BE2C (cell line): ENCODE data around the gene FOSL1.

Experiments
- DNase-seq: peaks from one replicate; pipeline ENCODE4 v3.0.0-alpha.2; 2020
- H3K27me3 ChIP-seq: fragments of 250-450 bp; sonication (Bioruptor Pico); 2 replicates; pipeline ENCODE4 v1.5.1; 2020; ENCODE audit warnings: mild to moderate bottlenecking
- H3K36me3 ChIP-seq: fragments of 250-450 bp; sonication (Bioruptor Pico); 2 replicates; pipeline ENCODE4 v1.5.1; 2020; ENCODE audit warnings: mild to moderate bottlenecking
- H3K4me1 ChIP-seq: fragments of 250-450 bp; sonication (Bioruptor Pico); 2 replicates; pipeline ENCODE4 v1.5.1; 2020
- H3K4me3 ChIP-seq: 2 replicates; pipeline ENCODE4 v1.5.1; 2011; ENCODE audit warnings: low read depth, low read length
- H3K9me3 ChIP-seq: fragments of 250-450 bp; sonication (Bioruptor Pico); 2 replicates; pipeline ENCODE4 v1.5.1; 2020
- TF ChIP-seq, protein P1 (sequence below): IDR thresholded peaks from 2 replicates; pipeline ENCODE4 v1.5.1; 2012; ENCODE audit warnings: mild to moderate bottlenecking, low read depth, low read length

Gene FOSL1

DNA sequence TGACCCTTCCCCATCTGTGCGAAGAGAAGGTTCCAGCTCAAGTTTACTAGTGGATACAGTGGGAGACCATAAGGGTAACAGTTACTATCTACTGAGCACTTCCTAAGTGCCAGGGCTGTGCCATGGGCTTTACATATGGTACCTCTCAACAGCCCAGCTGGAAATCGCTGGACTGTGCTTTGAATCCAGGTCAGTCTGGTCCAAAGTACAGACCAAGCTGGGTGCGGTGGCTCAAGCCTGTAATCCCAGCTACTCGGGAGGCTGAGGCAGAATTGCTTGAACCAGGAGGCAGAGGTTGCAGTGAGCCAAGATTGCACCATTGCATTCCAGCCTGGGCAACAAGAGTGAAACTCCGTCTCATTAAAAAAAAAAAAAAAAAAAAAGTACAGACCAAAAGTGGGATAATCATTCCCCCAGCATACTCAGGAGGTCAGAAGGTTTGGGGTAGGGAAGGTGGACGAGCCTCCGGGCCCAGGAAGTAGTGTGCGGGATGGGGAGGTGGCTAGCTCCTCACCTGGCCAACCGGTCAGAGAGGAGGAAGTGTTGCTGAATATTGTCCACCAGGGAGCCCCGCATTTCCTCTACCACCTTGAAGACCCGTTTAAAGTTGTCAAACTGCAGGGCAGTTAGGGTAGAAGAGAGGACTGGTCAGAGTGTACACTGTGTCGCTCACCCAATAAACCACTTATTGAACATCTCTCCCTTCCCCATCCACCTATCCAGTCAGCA is 14.2 kb downstream of the FOSL1 start:
- TF ChIP-seq, protein P1, sequence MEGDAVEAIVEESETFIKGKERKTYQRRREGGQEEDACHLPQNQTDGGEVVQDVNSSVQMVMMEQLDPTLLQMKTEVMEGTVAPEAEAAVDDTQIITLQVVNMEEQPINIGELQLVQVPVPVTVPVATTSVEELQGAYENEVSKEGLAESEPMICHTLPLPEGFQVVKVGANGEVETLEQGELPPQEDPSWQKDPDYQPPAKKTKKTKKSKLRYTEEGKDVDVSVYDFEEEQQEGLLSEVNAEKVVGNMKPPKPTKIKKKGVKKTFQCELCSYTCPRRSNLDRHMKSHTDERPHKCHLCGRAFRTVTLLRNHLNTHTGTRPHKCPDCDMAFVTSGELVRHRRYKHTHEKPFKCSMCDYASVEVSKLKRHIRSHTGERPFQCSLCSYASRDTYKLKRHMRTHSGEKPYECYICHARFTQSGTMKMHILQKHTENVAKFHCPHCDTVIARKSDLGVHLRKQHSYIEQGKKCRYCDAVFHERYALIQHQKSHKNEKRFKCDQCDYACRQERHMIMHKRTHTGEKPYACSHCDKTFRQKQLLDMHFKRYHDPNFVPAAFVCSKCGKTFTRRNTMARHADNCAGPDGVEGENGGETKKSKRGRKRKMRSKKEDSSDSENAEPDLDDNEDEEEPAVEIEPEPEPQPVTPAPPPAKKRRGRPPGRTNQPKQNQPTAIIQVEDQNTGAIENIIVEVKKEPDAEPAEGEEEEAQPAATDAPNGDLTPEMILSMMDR = no peak
- DNase-seq = no peak
- H3K4me3 ChIP-seq = no peak overlapping the region
- no peaks in the 10 kb centered on the region for H3K9me3 ChIP-seq
- peaks cover 8% of the 10 kb centered on the region for H3K4me1 ChIP-seq
- no peaks in the 10 kb centered on the region for H3K27me3 ChIP-seq
- H3K36me3 ChIP-seq = peaks cover 35% of the 10 kb centered on the region

DNA sequence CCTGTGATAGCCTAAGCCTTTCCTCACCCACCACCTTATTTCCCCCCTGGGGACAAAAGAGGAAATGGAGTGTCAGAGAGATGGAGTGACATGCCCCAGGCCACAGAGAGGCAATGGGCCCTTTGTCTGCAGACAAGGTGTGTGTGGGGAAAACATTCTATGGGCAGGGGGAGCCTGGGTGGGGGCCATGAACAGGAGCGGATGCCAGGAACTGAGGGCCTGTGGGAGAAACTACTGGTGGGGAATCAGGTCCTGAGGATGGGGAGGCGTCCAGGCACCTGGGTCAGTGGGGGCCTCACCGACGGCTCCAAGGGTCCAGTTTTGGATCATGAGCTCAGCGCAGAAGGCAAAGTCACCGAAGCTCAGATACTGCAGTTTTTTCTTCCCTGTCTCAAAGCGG is 15.0 kb downstream of the FOSL1 start:
- Histone ChIP-seq H3K36me3 (peaks cover 35% of the 10 kb centered on the region), H3K4me1 (peaks cover 8% of the 10 kb centered on the region)

DNA sequence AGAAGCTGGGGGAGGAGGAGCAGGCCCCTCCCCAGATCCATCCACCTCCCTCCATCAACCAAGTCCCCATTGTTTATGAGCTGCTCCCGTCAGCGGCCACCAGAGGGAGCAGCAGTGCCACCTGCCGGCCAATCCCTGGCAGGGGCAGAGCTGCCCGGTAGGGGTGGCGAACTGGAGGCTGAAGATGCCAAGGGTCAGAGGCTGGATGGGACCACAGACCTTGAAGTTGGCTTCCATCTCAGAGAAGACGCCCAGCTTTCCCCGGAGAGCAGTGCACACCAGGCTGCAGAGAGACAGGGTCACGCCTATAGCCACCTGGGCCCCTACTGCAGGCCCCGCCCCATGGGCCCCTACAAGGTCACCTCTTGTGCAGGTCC is 15.5 kb downstream of the FOSL1 start:
- H3K4me3 ChIP-seq = no peak overlapping the region
- DNase-seq = peak; percentile 84
- H3K27me3 ChIP-seq = no peaks in the 10 kb centered on the region
- peaks cover 3% of the 10 kb centered on the region for H3K4me1 ChIP-seq
- TF ChIP-seq, protein P1 = peak; percentile 100
- H3K9me3 ChIP-seq = no peaks in the 10 kb centered on the region
- H3K36me3 ChIP-seq = peaks cover 35% of the 10 kb centered on the region

More for the DNA sequence above, 15.0 kb downstream of the FOSL1 start:
- TF ChIP-seq, protein P1 = no peak
- H3K9me3 ChIP-seq = no peaks in the 10 kb centered on the region
- DNase-seq = no peak
- no peak overlapping the region for H3K4me3 ChIP-seq
- no peaks in the 10 kb centered on the region for H3K27me3 ChIP-seq

DNA sequence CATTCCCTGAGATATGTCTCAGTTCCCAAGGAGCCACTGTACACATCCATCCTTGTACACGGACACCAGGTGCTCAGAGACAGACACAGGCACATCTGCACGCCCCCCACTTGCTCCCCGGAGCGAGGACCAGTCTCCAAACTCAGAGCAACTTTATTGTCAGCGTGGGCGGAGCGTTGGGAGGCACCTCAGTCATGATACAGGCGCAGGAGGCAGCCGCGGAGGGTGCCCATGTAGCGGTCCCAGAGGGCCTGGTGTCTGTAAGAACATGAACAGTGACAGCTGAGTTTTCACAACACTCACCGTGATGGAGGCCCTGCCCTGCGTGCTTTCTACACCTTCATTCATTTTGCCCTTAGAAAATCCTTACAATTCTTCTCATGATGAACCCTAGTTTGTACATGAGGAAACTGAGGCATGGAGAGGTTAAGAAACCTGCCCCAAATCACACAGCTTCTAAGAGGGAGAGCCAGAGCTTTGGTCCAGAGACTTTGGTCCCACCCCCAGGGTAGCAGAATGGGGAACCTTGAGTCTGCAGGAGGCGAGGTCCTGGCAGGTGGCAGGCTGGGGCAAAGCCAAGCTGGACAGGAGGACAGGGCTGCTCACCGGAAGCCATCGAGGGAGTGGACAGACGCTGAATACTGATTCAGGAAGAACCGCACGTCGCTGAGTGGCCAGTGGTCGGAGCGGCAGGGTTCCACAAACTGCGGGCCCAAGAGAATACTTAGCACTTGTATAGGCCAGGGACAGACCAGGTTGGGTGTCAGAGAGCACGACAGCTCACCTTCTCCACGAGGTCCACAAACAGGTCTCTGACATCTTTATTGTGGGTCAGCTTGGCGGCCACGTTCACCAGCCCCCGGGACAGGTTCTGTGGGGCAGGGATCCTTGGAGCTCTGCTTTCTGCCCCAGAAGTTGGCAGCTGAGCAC is 16.1 kb downstream of the FOSL1 start:
- TF ChIP-seq, protein P1 = no peak
- Histone ChIP-seq H3K36me3 (peaks cover 35% of the 10 kb centered on the region), H3K4me1 (no peaks in the 10 kb centered on the region), H3K4me3 (no peak overlapping the region), H3K27me3 (no peaks in the 10 kb centered on the region), H3K9me3 (no peaks in the 10 kb centered on the region)
- no peak for DNase-seq

DNA sequence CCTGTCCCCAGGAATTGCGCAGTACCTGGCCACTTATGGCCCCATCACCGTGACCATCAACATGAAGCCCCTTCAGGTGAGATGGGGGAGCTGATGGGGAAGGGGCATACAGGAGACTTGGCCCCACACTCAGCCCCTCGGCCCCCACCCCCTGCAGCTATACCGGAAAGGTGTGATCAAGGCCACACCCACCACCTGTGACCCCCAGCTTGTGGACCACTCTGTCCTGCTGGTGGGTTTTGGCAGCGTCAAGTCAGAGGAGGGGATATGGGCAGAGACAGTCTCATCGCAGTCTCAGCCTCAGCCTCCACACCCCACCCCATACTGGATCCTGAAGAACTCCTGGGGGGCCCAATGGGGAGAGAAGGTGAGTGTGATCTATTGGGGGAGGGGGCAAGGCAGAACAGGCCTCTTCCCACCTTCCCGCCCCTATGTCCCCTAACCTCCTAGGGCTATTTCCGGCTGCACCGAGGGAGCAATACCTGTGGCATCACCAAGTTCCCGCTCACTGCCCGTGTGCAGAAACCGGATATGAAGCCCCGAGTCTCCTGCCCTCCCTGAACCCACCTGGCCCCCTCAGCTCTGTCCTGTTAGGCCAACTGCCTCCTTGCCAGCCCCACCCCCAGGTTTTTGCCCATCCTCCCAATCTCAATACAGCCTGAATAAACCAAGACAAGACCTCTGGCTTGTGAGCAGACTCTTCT is 17.0 kb downstream of the FOSL1 start:
- DNase-seq = no peak
- Histone ChIP-seq H3K4me1 (no peaks in the 10 kb centered on the region), H3K4me3 (no peak overlapping the region), H3K36me3 (peaks cover 35% of the 10 kb centered on the region), H3K9me3 (no peaks in the 10 kb centered on the region), H3K27me3 (no peaks in the 10 kb centered on the region)
- TF ChIP-seq, protein P1 = no peak
